Skeletal muscle satellite cell (primary cell): ENCODE data around the gene ZBTB47.

Experiments used
- H3K27me3 ChIP-seq: 2 replicates; pipeline ENCODE4 v1.7.0; 2013; ENCODE audit warnings: low read length; ENCODE audit not compliant: control insufficient read depth, insufficient read depth
- H3K36me3 ChIP-seq: 2 replicates; pipeline ENCODE4 v1.7.0; 2013; ENCODE audit warnings: mild to moderate bottlenecking, control low read depth, low read length; ENCODE audit not compliant: insufficient read depth
- H3K4me1 ChIP-seq: 2 replicates; pipeline ENCODE4 v1.7.0; 2013; ENCODE audit warnings: low read length; ENCODE audit not compliant: control insufficient read depth, insufficient read depth
- H3K4me2 ChIP-seq: 2 replicates; pipeline ENCODE4 v1.7.0; 2013; ENCODE audit warnings: mild to moderate bottlenecking, low read length
- H3K4me3 ChIP-seq: 2 replicates; pipeline ENCODE4 v1.7.0; 2013; ENCODE audit warnings: low read length
- H3K9ac ChIP-seq: 2 replicates; pipeline ENCODE4 v1.7.0; 2013; ENCODE audit warnings: mild to moderate bottlenecking, low read depth, low read length, moderate library complexity
- H3K9me3 ChIP-seq: replicated peaks from 2 replicates; pipeline ENCODE4 v1.7.0; 2013; ENCODE audit warnings: mild to moderate bottlenecking, control low read depth, low read length

ZBTB47 gene

GRCh38 chr3:42705058-42705767, 51.7 kb downstream of the ZBTB47 start:
- no peaks in the 10 kb centered on the region for H3K9me3 ChIP-seq
- H3K4me2 ChIP-seq, result no peak overlapping the region
- H3K4me1 ChIP-seq, result peaks cover 3% of the 10 kb centered on the region
- no peak overlapping the region for H3K4me3 ChIP-seq
- H3K9ac ChIP-seq, result no peak overlapping the region
- H3K27me3 ChIP-seq, result peaks cover 29% of the 10 kb centered on the region
- H3K36me3 ChIP-seq, result no peaks in the 10 kb centered on the region

GRCh38 chr3:42705962-42706585, 52.6 kb downstream of the ZBTB47 start:
- Histone ChIP-seq H3K9ac (no peak overlapping the region), H3K36me3 (no peaks in the 10 kb centered on the region), H3K4me2 (no peak overlapping the region), H3K4me3 (no peak overlapping the region), H3K27me3 (peaks cover 33% of the 10 kb centered on the region), H3K9me3 (no peaks in the 10 kb centered on the region), H3K4me1 (peaks cover 3% of the 10 kb centered on the region)

GRCh38 chr3:42706721-42707619, 53.5 kb downstream of the ZBTB47 start:
- H3K36me3 ChIP-seq, result no peaks in the 10 kb centered on the region
- H3K27me3 ChIP-seq, result peaks cover 42% of the 10 kb centered on the region
- H3K4me2 ChIP-seq, result no peak overlapping the region
- H3K4me1 ChIP-seq, result no peaks in the 10 kb centered on the region
- no peak overlapping the region for H3K4me3 ChIP-seq
- no peak overlapping the region for H3K9ac ChIP-seq
- no peaks in the 10 kb centered on the region for H3K9me3 ChIP-seq

- peaks cover 49% of the 10 kb centered on the region for H3K27me3 ChIP-seq
Observed at GRCh38 chr3:42707620-42708355, 54.3 kb downstream of the ZBTB47 start.

GRCh38 chr3:42708611-42709151, 55.2 kb downstream of the ZBTB47 start:
- Histone ChIP-seq H3K4me3 (no peak overlapping the region), H3K9ac (no peak overlapping the region), H3K27me3 (peaks cover 56% of the 10 kb centered on the region), H3K36me3 (no peaks in the 10 kb centered on the region), H3K4me2 (no peak overlapping the region), H3K4me1 (no peaks in the 10 kb centered on the region), H3K9me3 (no peaks in the 10 kb centered on the region)

More at GRCh38 chr3:42707620-42708355, 54.3 kb downstream of the ZBTB47 start:
- no peaks in the 10 kb centered on the region for H3K9me3 ChIP-seq
- H3K4me2 ChIP-seq, result no peak overlapping the region
- H3K36me3 ChIP-seq, result no peaks in the 10 kb centered on the region
- H3K4me1 ChIP-seq, result no peaks in the 10 kb centered on the region
- no peak overlapping the region for H3K4me3 ChIP-seq
- no peak overlapping the region for H3K9ac ChIP-seq

- no peaks in the 10 kb centered on the region for H3K4me1 ChIP-seq
- H3K4me3 ChIP-seq, result no peak overlapping the region
- H3K36me3 ChIP-seq, result no peaks in the 10 kb centered on the region
- no peak overlapping the region for H3K9ac ChIP-seq
- H3K27me3 ChIP-seq, result peaks cover 65% of the 10 kb centered on the region
- no peaks in the 10 kb centered on the region for H3K9me3 ChIP-seq
- no peak overlapping the region for H3K4me2 ChIP-seq
Observed at GRCh38 chr3:42709621-42710020, 56.1 kb downstream of the ZBTB47 start.

GRCh38 chr3:42710323-42711021, 57.0 kb downstream of the ZBTB47 start:
- Histone ChIP-seq H3K4me3 (no peak overlapping the region), H3K36me3 (no peaks in the 10 kb centered on the region), H3K9ac (no peak overlapping the region), H3K9me3 (no peaks in the 10 kb centered on the region), H3K4me2 (no peak overlapping the region), H3K4me1 (no peaks in the 10 kb centered on the region), H3K27me3 (peaks cover 68% of the 10 kb centered on the region)

- H3K27me3 ChIP-seq, result peaks cover 59% of the 10 kb centered on the region
- no peak overlapping the region for H3K9ac ChIP-seq
- H3K4me3 ChIP-seq, result no peak overlapping the region
- H3K4me1 ChIP-seq, result no peaks in the 10 kb centered on the region
- no peak overlapping the region for H3K4me2 ChIP-seq
- no peaks in the 10 kb centered on the region for H3K9me3 ChIP-seq
- H3K36me3 ChIP-seq, result no peaks in the 10 kb centered on the region
Observed at GRCh38 chr3:42711491-42712343, 58.2 kb downstream of the ZBTB47 start.

GRCh38 chr3:42712344-42712648, 58.8 kb downstream of the ZBTB47 start:
- H3K4me1 ChIP-seq, result no peaks in the 10 kb centered on the region
- no peak overlapping the region for H3K4me2 ChIP-seq
- no peak overlapping the region for H3K4me3 ChIP-seq
- no peaks in the 10 kb centered on the region for H3K36me3 ChIP-seq
- H3K9me3 ChIP-seq, result no peaks in the 10 kb centered on the region
- H3K27me3 ChIP-seq, result peaks cover 53% of the 10 kb centered on the region
- no peak overlapping the region for H3K9ac ChIP-seq
